ENCODE data around the gene GPR148.

Gene GPR148

GRCh38 chr2:130769343-130769907, 40.6 kb downstream of the GPR148 start:
- no peak for DNase-seq

- no peak for DNase-seq
These were observed 47.7 kb downstream of the GPR148 start for GRCh38 chr2:130776550-130776949.

- DNase-seq = no peak
These were observed 49.9 kb downstream of the GPR148 start for GRCh38 chr2:130778781-130779180.

Data from activated CD8-positive, alpha-beta memory T cell treated with anti-CD3 and anti-CD28 coated beads for 24 hours (primary cell).